ENCODE results near the gene AHRR. TPM values are rescaled to one million over a fixed set of nuclear protein-coding genes. Genes with fewer than 3 reads are reported as not detected.

Gene AHRR
- total RNA-seq, 1 donor from 2014 or later, result 10.5 TPM

DNA sequence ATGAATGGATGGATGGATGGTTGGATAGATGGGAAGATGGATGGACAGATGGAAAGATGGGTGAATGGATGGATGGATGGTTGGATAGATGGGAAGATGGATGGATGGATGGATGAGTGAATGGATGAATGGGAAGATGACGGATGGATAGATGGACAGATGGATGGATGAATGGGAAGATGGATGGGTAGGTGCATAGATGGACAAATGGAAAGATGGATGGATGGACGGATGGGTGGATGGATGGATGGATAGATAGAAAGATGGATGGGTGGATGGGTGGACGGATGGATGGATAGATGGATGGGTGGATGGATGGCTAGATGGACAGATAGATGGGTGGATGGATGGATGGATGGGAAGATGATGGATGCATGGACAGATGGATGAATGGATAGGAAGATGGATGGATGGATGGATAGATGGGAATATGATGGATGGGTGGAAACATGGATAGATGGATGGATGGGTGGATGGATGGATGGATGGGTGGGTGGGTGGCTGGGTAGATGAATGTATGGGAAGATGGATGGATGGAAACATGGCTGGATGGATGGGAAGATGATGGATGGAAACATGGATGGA lies 105.0 kb downstream of the AHRR start:
- H3K27ac Mint-ChIP-seq (ENCODE audit: unreplicated experiment), result no peak overlapping the region
- H3K4me1 Mint-ChIP-seq (ENCODE audit: low read depth, unreplicated experiment), result peaks cover 10% of the 10 kb centered on the region

DNA sequence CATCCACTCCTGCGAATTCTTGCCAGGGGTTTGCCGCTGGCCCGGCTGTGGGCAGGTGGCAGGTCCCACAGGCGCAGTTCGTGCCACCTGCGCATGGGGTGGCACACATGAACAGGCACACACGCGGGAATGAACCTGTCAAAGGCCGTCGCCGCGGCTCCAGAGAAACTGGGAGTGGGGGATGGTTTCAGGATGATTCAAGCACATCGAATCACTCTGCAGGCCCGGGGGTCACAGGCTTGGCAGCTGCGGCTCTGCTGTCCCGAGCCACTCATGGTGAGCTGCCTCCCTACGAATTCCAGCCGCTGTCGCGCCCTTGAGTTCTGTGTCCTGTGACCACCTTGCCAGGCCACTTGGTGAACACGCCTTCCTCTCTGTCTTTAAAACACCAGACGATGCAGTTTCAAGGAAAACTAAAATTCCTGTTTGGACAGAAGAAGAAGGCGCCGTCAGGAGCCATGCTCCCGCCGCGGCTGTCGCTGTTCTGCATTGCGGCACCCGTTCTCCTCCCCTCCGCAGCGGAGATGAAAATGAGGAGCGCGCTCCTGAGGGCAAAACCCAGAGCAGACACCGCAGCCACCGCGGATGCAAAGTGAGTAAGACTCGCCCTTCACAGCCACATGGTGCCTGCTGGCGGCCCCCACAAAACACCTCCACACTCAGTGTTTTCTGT lies 106.0 kb downstream of the AHRR start:
- FAIRE-seq, result no peak
- Histone ChIP-seq H3K4me2 (ENCODE audit: low read length) (no peak overlapping the region), H3K27ac (ENCODE audit: low read depth, low read length) (no peak overlapping the region), H2AFZ (ENCODE audit: low read depth, low read length) (no peak overlapping the region), H3K9ac (ENCODE audit: low read length) (no peak overlapping the region), H3K27me3 (ENCODE audit: insufficient read depth, low read length) (no peaks in the 10 kb centered on the region), H3K4me3 (ENCODE audit: insufficient read depth, low read depth, low read length) (no peak overlapping the region), H3K4me1 (ENCODE audit: insufficient read depth, low read length) (peaks cover 3% of the 10 kb centered on the region), H3K36me3 (ENCODE audit: insufficient read depth, low read length) (no peaks in the 10 kb centered on the region), H3K9me3 (ENCODE audit: insufficient read depth, low read depth, low read length) (no peaks in the 10 kb centered on the region), H4K20me1 (ENCODE audit: insufficient read depth, low read length) (no peaks in the 10 kb centered on the region), H3K79me2 (ENCODE audit: insufficient read depth, low read length) (no peaks in the 10 kb centered on the region)
- Mint-ChIP-seq H3K9me3 (ENCODE audit: unreplicated experiment) (peaks cover 1% of the 10 kb centered on the region), H3K27ac (ENCODE audit: unreplicated experiment) (no peak overlapping the region), H3K36me3 (ENCODE audit: low read depth, unreplicated experiment) (peaks cover 22% of the 10 kb centered on the region), H3K4me3 (ENCODE audit: unreplicated experiment) (no peak overlapping the region), H3K4me1 (ENCODE audit: low read depth, unreplicated experiment) (peaks cover 10% of the 10 kb centered on the region), H3K27me3 (ENCODE audit: low read depth, unreplicated experiment) (peaks cover 2% of the 10 kb centered on the region)
- TF ChIP-seq, protein P1, sequence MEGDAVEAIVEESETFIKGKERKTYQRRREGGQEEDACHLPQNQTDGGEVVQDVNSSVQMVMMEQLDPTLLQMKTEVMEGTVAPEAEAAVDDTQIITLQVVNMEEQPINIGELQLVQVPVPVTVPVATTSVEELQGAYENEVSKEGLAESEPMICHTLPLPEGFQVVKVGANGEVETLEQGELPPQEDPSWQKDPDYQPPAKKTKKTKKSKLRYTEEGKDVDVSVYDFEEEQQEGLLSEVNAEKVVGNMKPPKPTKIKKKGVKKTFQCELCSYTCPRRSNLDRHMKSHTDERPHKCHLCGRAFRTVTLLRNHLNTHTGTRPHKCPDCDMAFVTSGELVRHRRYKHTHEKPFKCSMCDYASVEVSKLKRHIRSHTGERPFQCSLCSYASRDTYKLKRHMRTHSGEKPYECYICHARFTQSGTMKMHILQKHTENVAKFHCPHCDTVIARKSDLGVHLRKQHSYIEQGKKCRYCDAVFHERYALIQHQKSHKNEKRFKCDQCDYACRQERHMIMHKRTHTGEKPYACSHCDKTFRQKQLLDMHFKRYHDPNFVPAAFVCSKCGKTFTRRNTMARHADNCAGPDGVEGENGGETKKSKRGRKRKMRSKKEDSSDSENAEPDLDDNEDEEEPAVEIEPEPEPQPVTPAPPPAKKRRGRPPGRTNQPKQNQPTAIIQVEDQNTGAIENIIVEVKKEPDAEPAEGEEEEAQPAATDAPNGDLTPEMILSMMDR (IDR thresholded peaks at IDR 0.05; ENCODE audit: insufficient read depth, low read depth, low read length), result no peak
- TF ChIP-seq EZH2 (IDR thresholded peaks at IDR 0.05; ENCODE audit: insufficient read depth, low read length), result no peak
- DNase-seq (ENCODE audit: low read depth), result no peak

More for the DNA sequence above, 105.0 kb downstream of the AHRR start:
- FAIRE-seq (no peak), DNase-seq (ENCODE audit: low read depth) (no peak)
- Histone ChIP-seq H3K9ac (ENCODE audit: low read length) (no peak overlapping the region), H3K27me3 (ENCODE audit: insufficient read depth, low read length) (no peaks in the 10 kb centered on the region), H3K4me3 (ENCODE audit: insufficient read depth, low read depth, low read length) (no peak overlapping the region), H3K4me2 (ENCODE audit: low read length) (no peak overlapping the region), H3K4me1 (ENCODE audit: insufficient read depth, low read length) (no peaks in the 10 kb centered on the region), H3K79me2 (ENCODE audit: insufficient read depth, low read length) (no peaks in the 10 kb centered on the region), H3K27ac (ENCODE audit: low read depth, low read length) (no peak overlapping the region), H3K9me3 (ENCODE audit: insufficient read depth, low read depth, low read length) (no peaks in the 10 kb centered on the region), H3K36me3 (ENCODE audit: insufficient read depth, low read length) (no peaks in the 10 kb centered on the region), H4K20me1 (ENCODE audit: insufficient read depth, low read length) (no peaks in the 10 kb centered on the region), H2AFZ (ENCODE audit: low read depth, low read length) (no peak overlapping the region)
- Mint-ChIP-seq H3K4me3 (ENCODE audit: unreplicated experiment) (no peak overlapping the region), H3K36me3 (ENCODE audit: low read depth, unreplicated experiment) (peaks cover 22% of the 10 kb centered on the region), H3K27me3 (ENCODE audit: low read depth, unreplicated experiment) (peaks cover 2% of the 10 kb centered on the region), H3K9me3 (ENCODE audit: unreplicated experiment) (peaks cover 1% of the 10 kb centered on the region)
- TF ChIP-seq, protein P1 (IDR thresholded peaks at IDR 0.05; ENCODE audit: insufficient read depth, low read depth, low read length), result no peak
- TF ChIP-seq EZH2 (IDR thresholded peaks at IDR 0.05; ENCODE audit: insufficient read depth, low read length), result no peak

DNA sequence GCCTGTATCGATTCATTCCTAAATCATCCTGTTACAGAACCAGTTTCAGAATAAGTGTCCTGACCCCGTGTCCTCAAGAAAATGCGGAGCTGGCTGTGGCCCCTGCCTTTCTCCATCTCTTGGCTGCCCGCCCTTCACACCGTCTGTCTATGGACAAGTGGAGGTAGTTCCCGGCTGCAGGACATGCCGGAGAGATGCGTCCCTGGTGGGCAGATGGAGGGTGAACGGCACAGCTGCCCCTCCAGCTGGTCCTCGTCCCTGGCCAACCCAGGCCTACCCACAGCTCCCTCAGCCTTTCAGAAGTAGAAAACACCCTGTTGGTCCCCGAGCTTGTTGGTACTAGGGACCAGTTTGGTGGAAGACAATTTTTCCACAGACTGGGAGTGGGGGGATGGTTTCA lies 106.7 kb downstream of the AHRR start:
- H3K4me2 ChIP-seq (ENCODE audit: low read length), result no peak overlapping the region
- no peaks in the 10 kb centered on the region for H3K79me2 ChIP-seq (ENCODE audit: insufficient read depth, low read length)
- FAIRE-seq (no peak), DNase-seq (ENCODE audit: low read depth) (no peak)
- no peaks in the 10 kb centered on the region for H3K36me3 ChIP-seq (ENCODE audit: insufficient read depth, low read length)
- no peak for TF ChIP-seq EZH2 (IDR thresholded peaks at IDR 0.05; ENCODE audit: insufficient read depth, low read length)
- H3K9me3 ChIP-seq (ENCODE audit: insufficient read depth, low read depth, low read length), result no peaks in the 10 kb centered on the region
- no peak overlapping the region for H3K4me3 ChIP-seq (ENCODE audit: insufficient read depth, low read depth, low read length)
- no peaks in the 10 kb centered on the region for H3K27me3 ChIP-seq (ENCODE audit: insufficient read depth, low read length)
- peaks cover 1% of the 10 kb centered on the region for H3K9me3 Mint-ChIP-seq (ENCODE audit: unreplicated experiment)
- H3K4me1 ChIP-seq (ENCODE audit: insufficient read depth, low read length), result peaks cover 3% of the 10 kb centered on the region
- H4K20me1 ChIP-seq (ENCODE audit: insufficient read depth, low read length), result no peaks in the 10 kb centered on the region
- H3K27ac ChIP-seq (ENCODE audit: low read depth, low read length), result no peak overlapping the region
- H3K4me1 Mint-ChIP-seq (ENCODE audit: low read depth, unreplicated experiment), result peaks cover 10% of the 10 kb centered on the region
- no peak overlapping the region for H3K27ac Mint-ChIP-seq (ENCODE audit: unreplicated experiment)
- H2AFZ ChIP-seq (ENCODE audit: low read depth, low read length), result no peak overlapping the region
- H3K27me3 Mint-ChIP-seq (ENCODE audit: low read depth, unreplicated experiment), result peaks cover 2% of the 10 kb centered on the region
- H3K4me3 Mint-ChIP-seq (ENCODE audit: unreplicated experiment), result no peak overlapping the region
- peaks cover 18% of the 10 kb centered on the region for H3K36me3 Mint-ChIP-seq (ENCODE audit: low read depth, unreplicated experiment)
- no peak overlapping the region for H3K9ac ChIP-seq (ENCODE audit: low read length)
